HL-60 (cell line): Measurements from ENCODE around the gene FHL5.

ENCODE experiments used
- DNase-seq, 2 experiments: peaks; one replicate each; pipeline ENCODE4 v3.0.0-alpha.2; 2010 to 2020; ENCODE audit warnings: low read depth in 1 of 2, low spot score in 1 of 2
- H3K27ac ChIP-seq: fragments of 250-450 bp; sonication (Bioruptor Pico); replicated peaks from 2 replicates; pipeline ENCODE4 v1.5.1; 2020; ENCODE audit warnings: mild to moderate bottlenecking, moderate library complexity
- H3K27me3 ChIP-seq: fragments of 250-450 bp; sonication (Bioruptor Pico); 2 replicates; pipeline ENCODE4 v1.5.1; 2021; ENCODE audit warnings: mild to moderate bottlenecking, moderate library complexity; ENCODE audit not compliant: insufficient read depth, poor library complexity, severe bottlenecking
- H3K4me3 ChIP-seq: replicated peaks from 2 replicates; pipeline ENCODE4 v1.5.1; 2011; ENCODE audit warnings: mild to moderate bottlenecking, control low read depth, low read length; ENCODE audit not compliant: insufficient read depth
- CTCF ChIP-seq: IDR thresholded peaks from one replicate; pipeline ENCODE4 v1.5.1; 2011; ENCODE audit warnings: low read length, control low read depth, inconsistent platforms; ENCODE audit not compliant: insufficient read depth
- GABPA ChIP-seq: IDR thresholded peaks from 2 replicates; pipeline ENCODE4 v1.6.1; 2012; ENCODE audit warnings: low read depth
- POLR2AphosphoS5 ChIP-seq: IDR thresholded peaks from 2 replicates; pipeline ENCODE4 v1.6.1; 2012; ENCODE audit warnings: low read depth
- REST ChIP-seq: IDR thresholded peaks from 2 replicates; pipeline ENCODE4 v1.6.1; 2012; ENCODE audit warnings: low read depth; ENCODE audit not compliant: insufficient replicate concordance
- SPI1 ChIP-seq: IDR thresholded peaks from 2 replicates; pipeline ENCODE4 v1.6.1; 2012; ENCODE audit warnings: low read depth, mild to moderate bottlenecking, borderline replicate concordance

The FHL5 gene

GRCh38 chr6:96570053-96570452, 7.1 kb downstream of the FHL5 start:
- H3K4me3 ChIP-seq: no peak overlapping the region
- no peak for TF ChIP-seq CTCF
- no peak for TF ChIP-seq SPI1
- TF ChIP-seq GABPA: no peak
- no peak for TF ChIP-seq POLR2AphosphoS5
- no peak for TF ChIP-seq REST
- H3K27ac ChIP-seq: no peak overlapping the region
- DNase-seq: no peak
- no peaks in the 10 kb centered on the region for H3K27me3 ChIP-seq

- H3K27ac ChIP-seq: no peak overlapping the region
- H3K27me3 ChIP-seq: no peaks in the 10 kb centered on the region
- TF ChIP-seq GABPA (no peak), POLR2AphosphoS5 (no peak), SPI1 (no peak), CTCF (no peak), REST (no peak)
- H3K4me3 ChIP-seq: no peak overlapping the region
- no peak for DNase-seq
Measured at GRCh38 chr6:96571551-96571950, 8.6 kb downstream of the FHL5 start.

- H3K27me3 ChIP-seq: no peaks in the 10 kb centered on the region
- H3K4me3 ChIP-seq: no peak overlapping the region
- H3K27ac ChIP-seq: no peak overlapping the region
- DNase-seq: no peak
- TF ChIP-seq POLR2AphosphoS5 (no peak), REST (no peak), GABPA (no peak), CTCF (no peak), SPI1 (no peak)
Measured at GRCh38 chr6:96575359-96575758, 12.4 kb downstream of the FHL5 start.
